NCI-H446 (cell line): Measurements from ENCODE around the gene BBOX1.
A peak's percentile ranks its signal among the peaks of the same experiment; 100 is the strongest.
"Not testable (repeated sequence)": the region's sequence is repeated elsewhere in the genome, so short reads cannot be mapped to it uniquely, and the experiment has no call there.

Experiments used
- DNase-seq, 2 experiments: peaks; one replicate each; lab custom pipeline; 2025; lab: John Stamatoyannopoulos, UW

BBOX1 gene, protein sequence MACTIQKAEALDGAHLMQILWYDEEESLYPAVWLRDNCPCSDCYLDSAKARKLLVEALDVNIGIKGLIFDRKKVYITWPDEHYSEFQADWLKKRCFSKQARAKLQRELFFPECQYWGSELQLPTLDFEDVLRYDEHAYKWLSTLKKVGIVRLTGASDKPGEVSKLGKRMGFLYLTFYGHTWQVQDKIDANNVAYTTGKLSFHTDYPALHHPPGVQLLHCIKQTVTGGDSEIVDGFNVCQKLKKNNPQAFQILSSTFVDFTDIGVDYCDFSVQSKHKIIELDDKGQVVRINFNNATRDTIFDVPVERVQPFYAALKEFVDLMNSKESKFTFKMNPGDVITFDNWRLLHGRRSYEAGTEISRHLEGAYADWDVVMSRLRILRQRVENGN

GRCh38 chr11:27040302-27041115 lies at the start of gene BBOX1:
Gene BBOX1, plus strand, starts transcription at chr11:27040815. Its CDS starts 14,616 bp downstream, at chr11:27055431.
- no peak for DNase-seq

DNA sequence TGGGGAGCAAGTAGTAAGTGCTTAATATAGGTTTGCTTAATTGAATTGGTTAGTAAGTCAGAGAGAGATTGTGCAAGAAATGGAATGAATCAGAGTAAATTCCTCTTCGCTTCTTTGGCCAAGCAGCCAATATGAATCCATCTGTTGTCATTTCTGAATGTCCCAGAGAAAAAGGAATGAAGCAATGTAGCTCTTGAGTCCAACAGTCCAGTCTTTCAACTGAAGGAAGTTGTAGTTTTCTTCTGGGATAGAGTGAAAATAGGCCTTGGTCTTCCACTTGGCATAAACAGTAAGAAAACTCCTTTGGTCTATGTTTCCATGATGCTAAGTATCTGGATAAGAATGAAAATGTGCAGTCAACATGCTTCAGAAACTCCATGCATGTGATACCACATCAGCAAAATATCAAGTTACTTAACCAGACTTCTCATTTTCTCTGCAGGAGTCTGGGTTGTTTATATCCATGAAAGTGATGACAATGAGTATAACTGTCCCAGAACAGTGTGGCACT lies 48.5 kb upstream of the BBOX1 start:
- DNase-seq = peak in 1 of 2 experiments; percentile 46

GRCh38 chr11:26993965-26994457 lies 46.6 kb upstream of the BBOX1 start, which contains the start of gene FIBIN:
Gene FIBIN, plus strand, starts transcription at chr11:26994112. Its CDS starts 415 bp downstream, at chr11:26994527.
- DNase-seq = peak in 1 of 2 experiments; percentile 42

DNA sequence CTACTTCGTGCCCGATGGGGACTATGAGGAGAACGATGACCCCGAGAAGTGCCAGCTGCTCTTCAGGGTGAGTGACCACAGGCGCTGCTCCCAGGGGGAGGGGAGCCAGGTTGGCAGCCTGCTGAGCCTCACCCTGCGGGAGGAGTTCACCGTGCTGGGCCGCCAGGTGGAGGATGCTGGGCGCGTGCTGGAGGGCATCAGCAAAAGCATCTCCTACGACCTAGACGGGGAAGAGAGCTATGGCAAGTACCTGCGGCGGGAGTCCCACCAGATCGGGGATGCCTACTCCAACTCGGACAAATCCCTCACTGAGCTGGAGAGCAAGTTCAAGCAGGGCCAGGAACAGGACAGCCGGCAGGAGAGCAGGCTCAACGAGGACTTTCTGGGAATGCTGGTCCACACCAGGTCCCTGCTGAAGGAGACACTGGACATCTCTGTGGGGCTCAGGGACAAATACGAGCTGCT lies 46.0 kb upstream of the BBOX1 start:
- DNase-seq = no peak

DNA sequence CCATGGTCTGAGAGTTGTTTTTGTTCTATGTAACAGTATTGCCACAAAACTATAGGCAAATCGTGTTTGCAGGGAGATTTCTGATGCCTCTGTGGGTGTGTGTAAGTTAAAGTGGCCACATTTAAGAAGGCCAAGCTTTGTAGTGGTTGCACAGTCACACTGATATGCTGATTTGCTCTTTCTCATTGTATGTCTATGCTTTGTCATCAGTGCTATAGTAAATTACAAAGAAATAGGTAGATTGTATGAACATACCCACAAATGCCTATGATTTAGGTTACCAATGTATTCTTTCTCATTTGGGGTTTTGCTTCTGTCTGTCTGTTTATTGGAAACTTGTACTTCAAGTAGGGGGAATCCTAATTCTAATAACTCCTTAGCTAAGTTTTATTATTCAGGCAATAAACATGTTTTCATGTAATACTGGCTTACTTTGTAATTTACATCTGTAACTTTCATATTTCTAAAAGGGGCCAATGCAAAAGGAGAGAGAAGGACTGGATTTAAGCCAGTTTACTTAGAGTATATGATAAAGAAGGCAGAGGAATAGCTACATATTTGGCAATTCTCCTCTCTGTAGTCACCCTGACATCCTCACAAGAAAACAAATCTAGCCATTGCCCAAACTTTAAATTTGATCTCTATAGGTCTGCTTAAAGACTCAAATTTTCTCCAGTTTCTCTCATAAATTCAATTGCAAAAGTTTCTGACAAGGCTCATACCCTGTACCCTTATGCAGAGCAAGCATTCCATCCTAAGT lies 44.7 kb upstream of the BBOX1 start:
- no peak for DNase-seq

- no peak for DNase-seq
Measured at GRCh38 chr11:26997378-26997777, 43.2 kb upstream of the BBOX1 start.

- DNase-seq = not testable (repeated sequence)
Measured at GRCh38 chr11:27001136-27001730, 39.4 kb upstream of the BBOX1 start.

DNA sequence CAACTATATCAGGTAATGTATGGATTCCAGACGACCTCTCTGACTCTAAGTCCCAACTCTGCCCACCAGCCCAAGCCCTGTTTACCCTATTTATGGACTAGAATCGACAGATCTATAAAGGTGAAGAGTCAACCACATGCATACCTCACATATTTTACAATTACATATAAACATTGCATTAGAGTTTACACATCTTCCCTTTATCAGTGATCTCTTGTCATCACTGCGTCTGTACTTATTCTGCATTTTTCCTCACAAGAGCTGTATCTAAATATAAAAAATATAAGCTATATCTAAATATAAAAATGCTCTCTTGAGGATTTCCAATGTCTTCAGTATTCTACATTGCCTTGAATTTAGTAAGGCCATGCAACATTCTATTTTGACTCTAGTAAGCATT lies 38.2 kb upstream of the BBOX1 start:
- no peak for DNase-seq

- DNase-seq = no peak
Measured at GRCh38 chr11:27002838-27003237, 37.8 kb upstream of the BBOX1 start.

- no peak for DNase-seq
Measured at GRCh38 chr11:27004103-27004502, 36.5 kb upstream of the BBOX1 start.

DNA sequence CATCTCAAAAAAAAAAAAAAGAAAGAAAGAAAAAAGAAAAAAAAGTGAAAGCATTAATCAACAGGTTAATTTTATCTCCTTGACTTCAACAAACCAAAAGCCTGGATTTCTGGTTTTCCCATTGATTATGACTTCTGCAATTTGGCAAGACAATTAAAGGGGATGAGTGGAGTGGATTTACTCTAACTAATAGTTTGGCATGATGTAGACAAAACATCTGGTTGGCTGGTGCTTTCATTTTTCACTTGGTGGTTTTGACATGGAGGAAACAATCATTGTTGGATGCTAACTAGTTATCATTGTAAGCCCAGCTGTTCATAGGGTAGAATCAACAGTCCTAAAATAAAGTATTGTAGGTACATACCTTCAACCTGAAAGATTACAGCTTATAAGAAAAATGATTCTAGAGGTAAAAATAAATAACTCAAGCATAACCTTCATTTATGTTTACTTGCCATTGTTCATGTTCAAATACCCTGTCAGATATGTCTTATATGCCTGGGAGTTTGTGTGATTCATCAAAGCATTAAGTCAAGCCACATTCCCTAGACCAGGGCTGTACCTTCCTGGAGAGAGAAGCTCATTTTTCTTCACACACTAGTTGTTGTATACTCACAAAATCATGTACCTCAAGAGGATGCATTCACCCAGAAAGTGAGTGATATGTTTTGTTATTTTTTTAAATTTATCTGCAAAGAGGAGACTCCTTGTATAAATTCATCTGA lies 31.6 kb upstream of the BBOX1 start:
- DNase-seq = no peak

GRCh38 chr11:27011560-27012233 lies 28.9 kb upstream of the BBOX1 start:
- no peak for DNase-seq

- DNase-seq = peak in 1 of 2 experiments; percentile 49
Measured at GRCh38 chr11:27012234-27012921, 28.2 kb upstream of the BBOX1 start.

DNA sequence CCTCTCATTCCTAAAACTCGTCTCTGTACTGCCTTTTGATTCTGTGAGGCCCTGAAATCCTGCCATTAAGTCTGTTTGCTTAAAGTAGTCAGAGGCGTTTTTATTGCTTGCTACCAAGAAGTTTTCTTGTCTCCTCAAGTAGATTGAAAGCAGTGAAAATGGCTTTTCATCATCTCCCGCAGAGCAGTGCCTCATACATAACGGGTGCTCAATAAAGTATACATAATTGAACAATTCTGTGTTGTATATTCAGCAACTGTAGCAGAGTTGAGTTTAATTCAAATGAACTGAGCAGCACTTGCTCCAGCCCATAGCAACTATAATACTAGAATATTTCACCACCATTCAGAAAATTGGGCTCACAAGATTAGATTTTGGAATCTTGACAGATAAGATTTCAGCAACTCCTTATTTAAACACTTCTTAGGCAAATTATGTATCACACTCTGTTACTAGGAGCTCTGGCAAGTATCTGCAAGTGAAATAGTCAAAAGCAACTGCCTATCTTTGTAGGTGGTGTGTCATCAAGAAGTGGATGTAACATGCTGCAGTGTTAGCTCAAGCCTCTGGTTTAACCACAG lies 26.7 kb upstream of the BBOX1 start:
- no peak for DNase-seq

- peak in 1 of 2 experiments; percentile 17 for DNase-seq
Measured at GRCh38 chr11:27018902-27019529, 21.6 kb upstream of the BBOX1 start.

DNA sequence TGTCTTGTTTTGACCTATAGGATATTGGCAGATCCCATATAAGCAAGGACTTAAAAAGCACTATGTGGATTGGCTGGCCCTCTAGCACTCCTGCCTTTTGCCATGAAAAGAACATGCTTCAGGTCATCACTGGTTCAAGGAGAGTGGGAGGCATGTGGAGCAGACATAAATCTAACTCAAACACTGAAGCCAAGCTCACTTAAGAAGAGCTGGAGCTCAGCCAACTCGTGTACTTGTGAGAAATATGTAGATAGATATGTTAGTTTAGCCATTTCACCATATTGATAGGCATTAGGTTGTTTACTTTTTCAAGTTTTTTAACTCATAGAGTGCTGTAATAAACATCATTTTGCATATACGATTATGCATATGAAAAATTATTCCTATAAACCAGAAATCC lies 19.9 kb upstream of the BBOX1 start:
- peak; percentile 24 to 83 for DNase-seq

DNA sequence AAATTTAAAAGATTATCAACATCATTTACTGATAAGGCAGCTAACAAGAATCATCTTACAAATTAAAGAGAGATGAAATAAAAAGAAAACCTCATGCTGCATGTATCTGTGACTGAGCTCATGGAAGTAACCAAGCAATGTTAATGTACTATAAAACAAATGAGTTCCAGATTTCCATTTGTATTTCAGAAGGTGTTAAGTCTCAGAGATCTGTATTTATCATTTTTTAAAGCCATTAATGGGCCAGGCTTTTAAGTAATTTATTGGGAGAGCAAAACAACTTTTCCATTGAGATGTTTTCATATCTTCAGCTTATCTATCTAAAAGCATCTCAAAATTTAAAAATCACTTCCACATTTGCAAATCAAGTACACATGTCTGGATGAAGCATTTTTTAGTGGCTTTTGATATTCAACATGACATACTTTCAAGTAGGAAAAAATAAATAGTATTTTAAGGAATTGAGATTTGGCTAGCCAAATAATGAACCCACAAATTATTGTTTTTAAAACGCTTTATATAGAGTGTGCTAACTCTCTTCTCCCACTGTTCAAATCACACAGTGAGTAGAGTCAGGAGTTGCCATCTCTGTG lies 17.9 kb upstream of the BBOX1 start:
- no peak for DNase-seq

DNA sequence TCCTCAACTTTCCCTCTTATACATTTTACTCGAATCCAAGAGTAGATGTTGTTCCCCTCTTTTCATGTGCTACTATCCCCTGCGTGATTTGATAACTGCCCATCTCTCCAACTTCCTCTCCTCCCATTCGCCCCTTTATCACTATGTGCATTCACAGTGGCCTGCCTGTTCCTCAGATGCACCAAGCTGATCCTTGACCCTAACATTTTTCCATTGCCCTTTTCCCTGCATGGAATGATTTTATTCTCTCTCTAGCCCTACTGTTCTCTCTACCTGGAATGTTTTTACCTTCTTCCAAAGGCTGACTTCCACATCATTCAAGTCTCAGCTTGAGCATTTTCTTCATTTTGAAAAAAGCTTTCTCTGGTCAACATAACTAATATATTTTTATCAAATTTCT lies 15.8 kb upstream of the BBOX1 start:
- no peak for DNase-seq
